GM10847 (cell line): ENCODE measurements around the gene RUSC2.

Experiments
- POLR2A ChIP-seq: IDR thresholded peaks from 2 replicates; pipeline ENCODE4 v1.6.1; 2011; ENCODE audit not compliant: insufficient read length; ENCODE audit errors: extremely low read depth

RUSC2 gene

GRCh38 chr9:35489313-35490154 lies at the start of gene RUSC2:
TSS of gene RUSC2 (plus strand) at chr9:35490111. CDS start at chr9:35546522, 56,411 bp downstream.
- TF ChIP-seq POLR2A: no peak

- TF ChIP-seq POLR2A: no peak
Observed at GRCh38 chr9:35446012-35446411, 43.9 kb upstream of the RUSC2 start.

GRCh38 chr9:35448496-35448895 lies 41.4 kb upstream of the RUSC2 start:
- TF ChIP-seq POLR2A: no peak

GRCh38 chr9:35452481-35452880 lies 37.4 kb upstream of the RUSC2 start:
- no peak for TF ChIP-seq POLR2A

GRCh38 chr9:35453786-35454185 lies 36.1 kb upstream of the RUSC2 start:
- no peak for TF ChIP-seq POLR2A

- no peak for TF ChIP-seq POLR2A
Observed at GRCh38 chr9:35464141-35465025, 25.5 kb upstream of the RUSC2 start.

- no peak for TF ChIP-seq POLR2A
Observed at GRCh38 chr9:35470340-35470739, 19.6 kb upstream of the RUSC2 start.

GRCh38 chr9:35470894-35471293 lies 19.0 kb upstream of the RUSC2 start:
- TF ChIP-seq POLR2A: no peak

GRCh38 chr9:35476596-35476995 lies 13.3 kb upstream of the RUSC2 start:
- no peak for TF ChIP-seq POLR2A

- TF ChIP-seq POLR2A: no peak
Observed at GRCh38 chr9:35478871-35479270, 11.0 kb upstream of the RUSC2 start.

- no peak for TF ChIP-seq POLR2A
Observed at GRCh38 chr9:35481347-35481975, 8.4 kb upstream of the RUSC2 start.

- TF ChIP-seq POLR2A: no peak
Observed at GRCh38 chr9:35482071-35482470, 7.8 kb upstream of the RUSC2 start.

GRCh38 chr9:35484406-35484805 lies 5.5 kb upstream of the RUSC2 start:
- TF ChIP-seq POLR2A: no peak

GRCh38 chr9:35487081-35487480 lies 2.8 kb upstream of the RUSC2 start:
- TF ChIP-seq POLR2A: no peak

GRCh38 chr9:35488021-35488420 lies 1.9 kb upstream of the RUSC2 start:
- no peak for TF ChIP-seq POLR2A
